GM23338 (cell line): ENCODE measurements around the gene TYRO3. TPM values are rescaled to one million over a fixed set of nuclear protein-coding genes. Genes with fewer than 3 reads are reported as not detected.

ENCODE experiments used
- ATAC-seq: fragments of 200-7000 bp; cut with Tn5 transposase; 3 replicates; pipeline ENCODE4 v1.9.1; 2020
- DNase-seq: peaks from one replicate; pipeline ENCODE4 v3.0.0-alpha.2; 2015; ENCODE audit warnings: low spot score
- H2AFZ ChIP-seq: fragments of 200-600 bp; sonication (generic); 2 replicates; pipeline ENCODE4 v1.8.0; 2016; ENCODE audit warnings: antibody characterized with exemption, mild to moderate bottlenecking, moderate library complexity
- H3F3A ChIP-seq: fragments of 200-600 bp; sonication (generic); replicated peaks from 2 replicates; pipeline ENCODE4 v1.8.0; 2017; ENCODE audit warnings: antibody characterized with exemption, mixed run types, low read depth
- H3K27ac ChIP-seq: fragments of 200-600 bp; sonication (generic); 2 replicates; pipeline ENCODE4 v1.6.1; 2016; ENCODE audit warnings: low read depth
- H3K27me3 ChIP-seq: fragments of 200-600 bp; sonication (generic); 2 replicates; pipeline ENCODE4 v1.8.0; 2016; ENCODE audit warnings: mild to moderate bottlenecking, mixed run types, moderate library complexity; ENCODE audit not compliant: insufficient read depth
- H3K36me3 ChIP-seq: fragments of 200-600 bp; sonication (generic); 2 replicates; pipeline ENCODE4 v1.8.0; 2016; ENCODE audit warnings: mild to moderate bottlenecking; ENCODE audit not compliant: insufficient read depth
- H3K4me1 ChIP-seq: fragments of 200-600 bp; sonication (generic); 2 replicates; pipeline ENCODE4 v1.8.0; 2016; ENCODE audit warnings: mild to moderate bottlenecking, moderate library complexity; ENCODE audit not compliant: insufficient read depth
- H3K4me2 ChIP-seq: fragments of 200-600 bp; sonication (generic); 2 replicates; pipeline ENCODE4 v1.7.1; 2017; ENCODE audit warnings: mixed run types
- H3K4me3 ChIP-seq: fragments of 200-600 bp; sonication (generic); 2 replicates; pipeline ENCODE4 v1.6.1; 2016; ENCODE audit warnings: mixed run types
- H3K79me2 ChIP-seq: fragments of 200-600 bp; sonication (generic); replicated peaks from 2 replicates; pipeline ENCODE4 v1.8.0; 2017; ENCODE audit warnings: mild to moderate bottlenecking; ENCODE audit not compliant: insufficient read depth
- H3K9me2 ChIP-seq: fragments of 200-600 bp; sonication (generic); 2 replicates; pipeline ENCODE4 v1.8.0; 2017; ENCODE audit not compliant: insufficient read depth
- H4K20me1 ChIP-seq: fragments of 200-600 bp; sonication (generic); replicated peaks from 2 replicates; pipeline ENCODE4 v1.8.0; 2017; ENCODE audit warnings: mild to moderate bottlenecking; ENCODE audit not compliant: insufficient read depth
- H3K27ac Mint-ChIP-seq: 2 replicates; pipeline ENCODE4 v1.8.0; 2020; ENCODE audit warnings: inconsistent platforms, mild to moderate bottlenecking, moderate library complexity, mixed read lengths
- H3K27me3 Mint-ChIP-seq: 3 replicates; pipeline ENCODE4 v1.8.0; 2022; ENCODE audit warnings: low read depth, mild to moderate bottlenecking, moderate library complexity, mixed read lengths, inconsistent platforms; ENCODE audit not compliant: insufficient read depth, poor library complexity
- H3K36me3 Mint-ChIP-seq: 3 replicates; pipeline ENCODE4 v1.8.0; 2021; ENCODE audit warnings: low read depth, mild to moderate bottlenecking, inconsistent platforms, moderate library complexity, mixed read lengths
- H3K4me1 Mint-ChIP-seq: 3 replicates; pipeline ENCODE4 v1.8.0; 2020; ENCODE audit warnings: mild to moderate bottlenecking, inconsistent platforms, mixed read lengths
- H3K4me3 Mint-ChIP-seq: 3 replicates; pipeline ENCODE4 v1.8.0; 2021; ENCODE audit warnings: moderate library complexity, mild to moderate bottlenecking, inconsistent platforms, mixed read lengths
- H3K9me3 Mint-ChIP-seq: 3 replicates; pipeline ENCODE4 v1.8.0; 2020; ENCODE audit warnings: moderate library complexity, mild to moderate bottlenecking, inconsistent platforms, mixed read lengths
- CREB1 ChIP-seq: fragments of 250-450 bp; sonication (Bioruptor Pico); IDR thresholded peaks from 2 replicates; pipeline ENCODE4 v1.5.0; 2020; ENCODE audit warnings: low read depth, mild to moderate bottlenecking, moderate library complexity
- CTCF ChIP-seq, 2 experiments: fragments of 200-600 bp in 1 of 2; sonication (generic) in 1 of 2; conservative IDR thresholded peaks; 2 replicates each; pipeline versions ENCODE4 v1.5.1 to v1.6.1; 2016 to 2017; ENCODE audit warnings: antibody characterized with exemption in 2 of 2, low read depth in 2 of 2, mild to moderate bottlenecking in 2 of 2, moderate library complexity in 1 of 2
- EZH2 ChIP-seq: fragments of 200-600 bp; sonication (generic); IDR thresholded peaks from one replicate; pipeline ENCODE4 v1.8.0; 2017; ENCODE audit warnings: antibody characterized with exemption, mild to moderate bottlenecking, low read depth; ENCODE audit not compliant: unreplicated experiment
- EZH2phosphoT487 ChIP-seq: fragments of 200-600 bp; sonication (generic); IDR thresholded peaks from one replicate; pipeline ENCODE4 v1.8.1; 2018; ENCODE audit warnings: antibody characterized with exemption; ENCODE audit not compliant: unreplicated experiment
- JUNB ChIP-seq: IDR thresholded peaks from one replicate; pipeline ENCODE4 v1.6.1; 2016; ENCODE audit warnings: antibody characterized with exemption; ENCODE audit not compliant: unreplicated experiment
- NANOG ChIP-seq: IDR thresholded peaks from 2 replicates; pipeline ENCODE4 v1.6.1; 2016; ENCODE audit warnings: antibody characterized with exemption, borderline replicate concordance
- POLR2AphosphoS5 ChIP-seq: IDR thresholded peaks from 2 replicates; pipeline ENCODE4 v1.6.1; 2016; ENCODE audit warnings: antibody characterized with exemption, low read depth
- STAT1 ChIP-seq: IDR thresholded peaks from one replicate; pipeline ENCODE4 v1.6.1; 2016; ENCODE audit warnings: antibody characterized with exemption; ENCODE audit not compliant: unreplicated experiment
- ZNF114 ChIP-seq: fragments of 250-450 bp; sonication (Bioruptor Pico); IDR thresholded peaks from 2 replicates; pipeline ENCODE4 v1.5.0; 2020; ENCODE audit warnings: mild to moderate bottlenecking, moderate library complexity
- ZNF331 ChIP-seq: fragments of 250-450 bp; sonication (Bioruptor Pico); IDR thresholded peaks from 2 replicates; pipeline ENCODE4 v1.5.0; 2020; ENCODE audit warnings: low read depth, mild to moderate bottlenecking, moderate library complexity
- polyA plus RNA-seq: library from polyadenylated mRNA; unstranded; fragments of >200 nt; fragmentation: Nextera tagmentation; extraction: Ambion mirVana; gene quantifications from 2 replicates; pipeline ENCODE4 v1.2.1, GENCODE V29; 2016
- total RNA-seq: library from RNA; depleted of rRNA; stranded (reverse); fragments of >200 nt; shearing (Covaris generic); gene quantifications from 2 replicates; pipeline ENCODE4 v1.2.3, GENCODE V29; 2014
- TF ChIP-seq, protein P1 (sequence below): IDR thresholded peaks from one replicate; pipeline ENCODE4 v1.6.1; 2018; ENCODE audit warnings: antibody characterized with exemption; ENCODE audit not compliant: unreplicated experiment
- TF ChIP-seq, protein P2 (sequence below): fragments of 250-450 bp; sonication (Bioruptor Pico); IDR thresholded peaks from 2 replicates; pipeline ENCODE4 v1.5.0; 2020; ENCODE audit warnings: mild to moderate bottlenecking, moderate library complexity
- TF ChIP-seq, protein P3 (sequence below): IDR thresholded peaks from 2 replicates; pipeline ENCODE4 v1.6.1; 2016; ENCODE audit warnings: antibody characterized with exemption

TYRO3 gene
- total and polyA plus RNA-seq, 2 experiments from 2014 or later: 32.6 to 61.0 TPM

DNA sequence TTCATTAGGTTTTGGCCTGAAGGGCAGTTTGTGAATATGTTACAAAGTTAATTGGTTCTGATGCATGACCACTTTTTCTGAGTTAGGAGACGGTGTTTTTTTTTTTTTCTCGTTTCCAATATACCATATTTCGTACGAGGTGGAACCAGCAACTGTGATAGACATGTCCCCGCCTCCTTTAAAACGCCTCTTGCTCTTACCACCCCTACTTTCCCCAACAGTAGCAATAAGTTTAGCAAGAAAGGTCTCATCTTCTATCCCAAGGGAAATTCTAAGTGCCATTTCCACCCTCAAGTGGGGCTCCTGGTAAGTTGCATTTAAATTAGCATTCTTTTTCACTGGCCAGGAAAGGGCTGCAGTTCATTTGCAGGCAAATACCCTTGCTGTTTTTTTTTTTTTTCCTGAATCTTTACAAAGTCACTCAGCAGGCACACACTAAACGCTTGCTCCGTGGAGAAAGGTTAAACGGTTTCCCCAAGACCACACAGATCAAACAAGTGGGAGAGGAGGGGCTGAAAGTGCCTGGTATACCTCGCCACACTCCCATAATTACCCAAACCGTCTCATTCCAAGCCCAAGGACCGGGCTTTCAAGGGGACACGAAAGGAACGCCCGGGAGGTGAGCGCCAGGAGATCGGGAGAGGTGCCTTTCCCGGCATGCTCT is 61.7 kb downstream of the TYRO3 start:
- Histone ChIP-seq H3K4me1 (no peaks in the 10 kb centered on the region), H3K79me2 (peaks cover 31% of the 10 kb centered on the region), H3K4me3 (peak overlapping the region; percentile 43), H3K27me3 (peaks cover 20% of the 10 kb centered on the region), H3K27ac (0 out of 2 replicates have a peak overlapping the region, but pooled peaks have one; percentile 11), H3F3A (peaks cover 3% of the 10 kb centered on the region; the same call in 1 of the 2 replicates), H3K4me2 (peak overlapping the region; percentile 72), H2AFZ (peak overlapping the region; percentile 98), H3K36me3 (no peaks in the 10 kb centered on the region), H4K20me1 (no peaks in the 10 kb centered on the region), H3K9me2 (no peaks in the 10 kb centered on the region)
- ATAC-seq (peak; percentile 60), DNase-seq (peak; percentile 43)
- Mint-ChIP-seq H3K27ac (peak overlapping the region; percentile 43; the same call in 1 of the 2 replicates), H3K4me3 (peak overlapping the region; percentile 77), H3K36me3 (peaks cover 15% of the 10 kb centered on the region; the same call in 2 of the 3 replicates), H3K9me3 (peaks cover 24% of the 10 kb centered on the region; the same call in 2 of the 3 replicates), H3K4me1 (peaks cover 7% of the 10 kb centered on the region), H3K27me3 (peaks cover 25% of the 10 kb centered on the region)
- TF ChIP-seq JUNB: no peak
- TF ChIP-seq EZH2: no peak
- no peak for TF ChIP-seq CREB1
- TF ChIP-seq STAT1: no peak
- TF ChIP-seq ZNF331 (CRISPR knock-in tag): no peak
- TF ChIP-seq ZNF114: no peak
- no peak for TF ChIP-seq CTCF (conservative IDR thresholded peaks at IDR 0.05; ENCODE audit: low read depth in 2 of 2)
- TF ChIP-seq EZH2phosphoT487: no peak
- no peak for TF ChIP-seq NANOG
- TF ChIP-seq, protein P1, sequence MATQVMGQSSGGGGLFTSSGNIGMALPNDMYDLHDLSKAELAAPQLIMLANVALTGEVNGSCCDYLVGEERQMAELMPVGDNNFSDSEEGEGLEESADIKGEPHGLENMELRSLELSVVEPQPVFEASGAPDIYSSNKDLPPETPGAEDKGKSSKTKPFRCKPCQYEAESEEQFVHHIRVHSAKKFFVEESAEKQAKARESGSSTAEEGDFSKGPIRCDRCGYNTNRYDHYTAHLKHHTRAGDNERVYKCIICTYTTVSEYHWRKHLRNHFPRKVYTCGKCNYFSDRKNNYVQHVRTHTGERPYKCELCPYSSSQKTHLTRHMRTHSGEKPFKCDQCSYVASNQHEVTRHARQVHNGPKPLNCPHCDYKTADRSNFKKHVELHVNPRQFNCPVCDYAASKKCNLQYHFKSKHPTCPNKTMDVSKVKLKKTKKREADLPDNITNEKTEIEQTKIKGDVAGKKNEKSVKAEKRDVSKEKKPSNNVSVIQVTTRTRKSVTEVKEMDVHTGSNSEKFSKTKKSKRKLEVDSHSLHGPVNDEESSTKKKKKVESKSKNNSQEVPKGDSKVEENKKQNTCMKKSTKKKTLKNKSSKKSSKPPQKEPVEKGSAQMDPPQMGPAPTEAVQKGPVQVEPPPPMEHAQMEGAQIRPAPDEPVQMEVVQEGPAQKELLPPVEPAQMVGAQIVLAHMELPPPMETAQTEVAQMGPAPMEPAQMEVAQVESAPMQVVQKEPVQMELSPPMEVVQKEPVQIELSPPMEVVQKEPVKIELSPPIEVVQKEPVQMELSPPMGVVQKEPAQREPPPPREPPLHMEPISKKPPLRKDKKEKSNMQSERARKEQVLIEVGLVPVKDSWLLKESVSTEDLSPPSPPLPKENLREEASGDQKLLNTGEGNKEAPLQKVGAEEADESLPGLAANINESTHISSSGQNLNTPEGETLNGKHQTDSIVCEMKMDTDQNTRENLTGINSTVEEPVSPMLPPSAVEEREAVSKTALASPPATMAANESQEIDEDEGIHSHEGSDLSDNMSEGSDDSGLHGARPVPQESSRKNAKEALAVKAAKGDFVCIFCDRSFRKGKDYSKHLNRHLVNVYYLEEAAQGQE: no peak
- TF ChIP-seq POLR2AphosphoS5: no peak
- TF ChIP-seq, protein P2, sequence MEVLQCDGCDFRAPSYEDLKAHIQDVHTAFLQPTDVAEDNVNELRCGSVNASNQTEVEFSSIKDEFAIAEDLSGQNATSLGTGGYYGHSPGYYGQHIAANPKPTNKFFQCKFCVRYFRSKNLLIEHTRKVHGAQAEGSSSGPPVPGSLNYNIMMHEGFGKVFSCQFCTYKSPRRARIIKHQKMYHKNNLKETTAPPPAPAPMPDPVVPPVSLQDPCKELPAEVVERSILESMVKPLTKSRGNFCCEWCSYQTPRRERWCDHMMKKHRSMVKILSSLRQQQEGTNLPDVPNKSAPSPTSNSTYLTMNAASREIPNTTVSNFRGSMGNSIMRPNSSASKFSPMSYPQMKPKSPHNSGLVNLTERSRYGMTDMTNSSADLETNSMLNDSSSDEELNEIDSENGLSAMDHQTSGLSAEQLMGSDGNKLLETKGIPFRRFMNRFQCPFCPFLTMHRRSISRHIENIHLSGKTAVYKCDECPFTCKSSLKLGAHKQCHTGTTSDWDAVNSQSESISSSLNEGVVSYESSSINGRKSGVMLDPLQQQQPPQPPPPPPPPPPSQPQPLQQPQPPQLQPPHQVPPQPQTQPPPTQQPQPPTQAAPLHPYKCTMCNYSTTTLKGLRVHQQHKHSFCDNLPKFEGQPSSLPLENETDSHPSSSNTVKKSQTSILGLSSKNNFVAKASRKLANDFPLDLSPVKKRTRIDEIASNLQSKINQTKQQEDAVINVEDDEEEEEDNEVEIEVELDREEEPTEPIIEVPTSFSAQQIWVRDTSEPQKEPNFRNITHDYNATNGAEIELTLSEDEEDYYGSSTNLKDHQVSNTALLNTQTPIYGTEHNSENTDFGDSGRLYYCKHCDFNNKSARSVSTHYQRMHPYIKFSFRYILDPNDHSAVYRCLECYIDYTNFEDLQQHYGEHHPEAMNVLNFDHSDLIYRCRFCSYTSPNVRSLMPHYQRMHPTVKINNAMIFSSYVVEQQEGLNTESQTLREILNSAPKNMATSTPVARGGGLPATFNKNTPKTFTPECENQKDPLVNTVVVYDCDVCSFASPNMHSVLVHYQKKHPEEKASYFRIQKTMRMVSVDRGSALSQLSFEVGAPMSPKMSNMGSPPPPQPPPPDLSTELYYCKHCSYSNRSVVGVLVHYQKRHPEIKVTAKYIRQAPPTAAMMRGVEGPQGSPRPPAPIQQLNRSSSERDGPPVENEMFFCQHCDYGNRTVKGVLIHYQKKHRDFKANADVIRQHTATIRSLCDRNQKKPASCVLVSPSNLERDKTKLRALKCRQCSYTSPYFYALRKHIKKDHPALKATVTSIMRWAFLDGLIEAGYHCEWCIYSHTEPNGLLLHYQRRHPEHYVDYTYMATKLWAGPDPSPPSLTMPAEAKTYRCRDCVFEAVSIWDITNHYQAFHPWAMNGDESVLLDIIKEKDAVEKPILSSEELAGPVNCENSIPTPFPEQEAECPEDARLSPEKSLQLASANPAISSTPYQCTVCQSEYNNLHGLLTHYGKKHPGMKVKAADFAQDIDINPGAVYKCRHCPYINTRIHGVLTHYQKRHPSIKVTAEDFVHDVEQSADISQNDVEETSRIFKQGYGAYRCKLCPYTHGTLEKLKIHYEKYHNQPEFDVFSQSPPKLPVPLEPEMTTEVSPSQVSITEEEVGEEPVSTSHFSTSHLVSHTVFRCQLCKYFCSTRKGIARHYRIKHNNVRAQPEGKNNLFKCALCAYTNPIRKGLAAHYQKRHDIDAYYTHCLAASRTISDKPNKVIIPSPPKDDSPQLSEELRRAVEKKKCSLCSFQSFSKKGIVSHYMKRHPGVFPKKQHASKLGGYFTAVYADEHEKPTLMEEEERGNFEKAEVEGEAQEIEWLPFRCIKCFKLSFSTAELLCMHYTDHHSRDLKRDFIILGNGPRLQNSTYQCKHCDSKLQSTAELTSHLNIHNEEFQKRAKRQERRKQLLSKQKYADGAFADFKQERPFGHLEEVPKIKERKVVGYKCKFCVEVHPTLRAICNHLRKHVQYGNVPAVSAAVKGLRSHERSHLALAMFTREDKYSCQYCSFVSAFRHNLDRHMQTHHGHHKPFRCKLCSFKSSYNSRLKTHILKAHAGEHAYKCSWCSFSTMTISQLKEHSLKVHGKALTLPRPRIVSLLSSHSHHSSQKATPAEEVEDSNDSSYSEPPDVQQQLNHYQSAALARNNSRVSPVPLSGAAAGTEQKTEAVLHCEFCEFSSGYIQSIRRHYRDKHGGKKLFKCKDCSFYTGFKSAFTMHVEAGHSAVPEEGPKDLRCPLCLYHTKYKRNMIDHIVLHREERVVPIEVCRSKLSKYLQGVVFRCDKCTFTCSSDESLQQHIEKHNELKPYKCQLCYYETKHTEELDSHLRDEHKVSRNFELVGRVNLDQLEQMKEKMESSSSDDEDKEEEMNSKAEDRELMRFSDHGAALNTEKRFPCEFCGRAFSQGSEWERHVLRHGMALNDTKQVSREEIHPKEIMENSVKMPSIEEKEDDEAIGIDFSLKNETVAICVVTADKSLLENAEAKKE (CRISPR knock-in tag): no peak
- TF ChIP-seq, protein P3, sequence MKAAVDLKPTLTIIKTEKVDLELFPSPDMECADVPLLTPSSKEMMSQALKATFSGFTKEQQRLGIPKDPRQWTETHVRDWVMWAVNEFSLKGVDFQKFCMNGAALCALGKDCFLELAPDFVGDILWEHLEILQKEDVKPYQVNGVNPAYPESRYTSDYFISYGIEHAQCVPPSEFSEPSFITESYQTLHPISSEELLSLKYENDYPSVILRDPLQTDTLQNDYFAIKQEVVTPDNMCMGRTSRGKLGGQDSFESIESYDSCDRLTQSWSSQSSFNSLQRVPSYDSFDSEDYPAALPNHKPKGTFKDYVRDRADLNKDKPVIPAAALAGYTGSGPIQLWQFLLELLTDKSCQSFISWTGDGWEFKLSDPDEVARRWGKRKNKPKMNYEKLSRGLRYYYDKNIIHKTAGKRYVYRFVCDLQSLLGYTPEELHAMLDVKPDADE: no peak
